Nephron progenitor cell (in vitro differentiated cells): Measurements from ENCODE around the gene FGGY.

Source experiments
- DNase-seq: peaks from one replicate; pipeline ENCODE4 v3.0.0; 2021
- H3K27ac Mint-ChIP-seq: 2 replicates; pipeline ENCODE4 v1.8.0; 2021; ENCODE audit warnings: mild to moderate bottlenecking, moderate library complexity, mixed read lengths
- H3K27me3 Mint-ChIP-seq: 2 replicates; pipeline ENCODE4 v1.8.0; 2021; ENCODE audit warnings: mild to moderate bottlenecking, low read depth, mixed read lengths; ENCODE audit not compliant: poor library complexity
- H3K36me3 Mint-ChIP-seq: 2 replicates; pipeline ENCODE4 v1.8.0; 2021; ENCODE audit warnings: low read depth, mixed read lengths
- H3K4me1 Mint-ChIP-seq: 2 replicates; pipeline ENCODE4 v1.8.0; 2021; ENCODE audit warnings: mixed read lengths
- H3K4me3 Mint-ChIP-seq: 2 replicates; pipeline ENCODE4 v1.8.0; 2021; ENCODE audit warnings: mild to moderate bottlenecking, moderate library complexity, mixed read lengths
- H3K9me3 Mint-ChIP-seq: 2 replicates; pipeline ENCODE4 v1.8.0; 2021; ENCODE audit warnings: mild to moderate bottlenecking, moderate library complexity, mixed read lengths
- TF ChIP-seq, protein P1 (sequence below): fragments of 200-600 bp; sonication (generic); IDR thresholded peaks from 2 replicates; pipeline ENCODE4 v1.5.0; 2021; ENCODE audit warnings: antibody characterized with exemption

Gene FGGY

GRCh38 chr1:59698386-59698785, 401.5 kb downstream of the FGGY start:
- DNase-seq = no peak
- Mint-ChIP-seq H3K4me1 (peaks cover 32% of the 10 kb centered on the region), H3K36me3 (peaks cover 7% of the 10 kb centered on the region), H3K4me3 (peak overlapping the region; percentile 12), H3K27me3 (no peaks in the 10 kb centered on the region), H3K9me3 (peaks cover 7% of the 10 kb centered on the region), H3K27ac (peak overlapping the region; percentile 27)
- TF ChIP-seq, protein P1, sequence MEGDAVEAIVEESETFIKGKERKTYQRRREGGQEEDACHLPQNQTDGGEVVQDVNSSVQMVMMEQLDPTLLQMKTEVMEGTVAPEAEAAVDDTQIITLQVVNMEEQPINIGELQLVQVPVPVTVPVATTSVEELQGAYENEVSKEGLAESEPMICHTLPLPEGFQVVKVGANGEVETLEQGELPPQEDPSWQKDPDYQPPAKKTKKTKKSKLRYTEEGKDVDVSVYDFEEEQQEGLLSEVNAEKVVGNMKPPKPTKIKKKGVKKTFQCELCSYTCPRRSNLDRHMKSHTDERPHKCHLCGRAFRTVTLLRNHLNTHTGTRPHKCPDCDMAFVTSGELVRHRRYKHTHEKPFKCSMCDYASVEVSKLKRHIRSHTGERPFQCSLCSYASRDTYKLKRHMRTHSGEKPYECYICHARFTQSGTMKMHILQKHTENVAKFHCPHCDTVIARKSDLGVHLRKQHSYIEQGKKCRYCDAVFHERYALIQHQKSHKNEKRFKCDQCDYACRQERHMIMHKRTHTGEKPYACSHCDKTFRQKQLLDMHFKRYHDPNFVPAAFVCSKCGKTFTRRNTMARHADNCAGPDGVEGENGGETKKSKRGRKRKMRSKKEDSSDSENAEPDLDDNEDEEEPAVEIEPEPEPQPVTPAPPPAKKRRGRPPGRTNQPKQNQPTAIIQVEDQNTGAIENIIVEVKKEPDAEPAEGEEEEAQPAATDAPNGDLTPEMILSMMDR = no peak

- DNase-seq = peak; percentile 25
- Mint-ChIP-seq H3K4me1 (peaks cover 30% of the 10 kb centered on the region), H3K4me3 (no peak overlapping the region), H3K27me3 (no peaks in the 10 kb centered on the region), H3K36me3 (peaks cover 4% of the 10 kb centered on the region), H3K27ac (no peak overlapping the region), H3K9me3 (peaks cover 5% of the 10 kb centered on the region)
- TF ChIP-seq, protein P1 = peak; percentile 93
Observed at GRCh38 chr1:59699227-59699847, 402.4 kb downstream of the FGGY start.

DNA sequence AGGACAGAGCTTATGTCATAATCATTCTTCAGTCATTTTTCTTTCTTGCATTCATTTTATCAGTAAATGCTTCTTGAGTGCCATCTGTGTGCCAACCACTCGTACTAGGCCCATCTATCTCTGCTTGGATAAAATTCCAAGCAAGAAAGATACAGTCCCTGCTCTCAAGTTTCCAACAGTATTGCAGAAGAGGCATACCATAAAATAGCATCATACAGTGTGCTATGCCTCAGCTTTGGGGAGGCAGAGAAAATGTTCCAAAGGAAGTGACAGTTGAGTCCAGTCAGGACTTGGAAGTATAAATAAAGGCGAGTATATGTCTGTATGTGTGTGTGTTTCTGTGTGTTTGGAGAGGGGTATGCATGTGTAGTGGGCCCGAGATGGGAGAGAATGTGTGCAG, 404.5 kb downstream of the FGGY start:
- H3K9me3 Mint-ChIP-seq = no peaks in the 10 kb centered on the region
- no peak overlapping the region for H3K4me3 Mint-ChIP-seq
- H3K36me3 Mint-ChIP-seq = no peaks in the 10 kb centered on the region
- TF ChIP-seq, protein P1 = no peak
- no peak overlapping the region for H3K27ac Mint-ChIP-seq
- peaks cover 38% of the 10 kb centered on the region for H3K4me1 Mint-ChIP-seq
- peaks cover 3% of the 10 kb centered on the region for H3K27me3 Mint-ChIP-seq
- no peak for DNase-seq

- no peak overlapping the region for H3K4me3 Mint-ChIP-seq
- H3K4me1 Mint-ChIP-seq = peaks cover 28% of the 10 kb centered on the region
- H3K27me3 Mint-ChIP-seq = peaks cover 3% of the 10 kb centered on the region
- no peak overlapping the region for H3K27ac Mint-ChIP-seq
- TF ChIP-seq, protein P1 = no peak
- DNase-seq = no peak
- no peaks in the 10 kb centered on the region for H3K36me3 Mint-ChIP-seq
- no peaks in the 10 kb centered on the region for H3K9me3 Mint-ChIP-seq
Observed at GRCh38 chr1:59703226-59703917, 406.5 kb downstream of the FGGY start.

DNA sequence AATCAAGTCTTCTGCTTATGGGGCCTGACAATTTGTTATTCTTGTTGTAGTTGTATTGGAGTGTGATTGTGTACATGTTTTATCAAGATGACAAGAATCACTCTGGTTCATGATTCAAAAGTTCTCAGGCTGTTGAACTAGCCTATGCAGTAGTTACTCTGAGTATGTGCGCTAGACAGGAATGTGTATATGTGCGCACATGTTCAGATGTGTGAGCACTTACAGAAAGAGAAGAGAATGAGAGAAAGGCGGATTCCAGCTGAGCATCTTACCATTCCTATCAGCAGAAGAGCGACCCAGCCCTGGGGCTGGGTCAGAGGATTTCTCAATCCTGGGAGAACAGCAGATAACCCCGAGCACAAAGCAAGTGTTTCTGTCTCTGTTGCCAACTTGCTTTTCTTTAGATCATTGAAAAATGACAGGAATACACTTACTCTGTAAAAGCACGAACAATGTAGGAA, 407.1 kb downstream of the FGGY start:
- Mint-ChIP-seq H3K36me3 (peaks cover 2% of the 10 kb centered on the region), H3K4me3 (no peak overlapping the region), H3K27me3 (peaks cover 3% of the 10 kb centered on the region), H3K27ac (no peak overlapping the region), H3K4me1 (peaks cover 22% of the 10 kb centered on the region), H3K9me3 (no peaks in the 10 kb centered on the region)
- TF ChIP-seq, protein P1 = no peak
- no peak for DNase-seq
